ENCODE measurements around the gene UBE2H. TPM values are rescaled to one million over a fixed set of nuclear protein-coding genes. Genes with fewer than 3 reads are reported as not detected.
A peak's percentile ranks its signal among the peaks of the same experiment; 100 is the strongest.

Gene UBE2H
- total RNA-seq, 1 experiment from 2014 or later, result 75.1 TPM

GRCh38 chr7:129933627-129934026 is 19.1 kb downstream of the UBE2H start:
- Histone ChIP-seq H4K91ac (ENCODE audit: insufficient read length, low read depth, low read length) (no peak overlapping the region), H3K14ac (ENCODE audit: insufficient read depth, low read length) (no peak overlapping the region), H2BK12ac (ENCODE audit: insufficient read length, low read depth, low read length) (no peak overlapping the region), H3K79me1 (ENCODE audit: insufficient read depth, low read depth, low read length, poor library complexity, severe bottlenecking) (peaks cover 3% of the 10 kb centered on the region), H3K27ac (ENCODE audit: insufficient read length, low read depth, low read length) (no peak overlapping the region), H2BK15ac (ENCODE audit: low read depth, low read length) (no peak overlapping the region), H2BK20ac (ENCODE audit: low read depth, low read length, poor library complexity, severe bottlenecking) (no peak overlapping the region), H3K4me1 (ENCODE audit: insufficient read depth, low read length) (no peaks in the 10 kb centered on the region), H3K9ac (ENCODE audit: extremely low read depth, insufficient read length, low read length) (no peak overlapping the region), H3K9me3 (ENCODE audit: control insufficient read depth, low read depth, low read length) (no peaks in the 10 kb centered on the region), H3K27me3 (ENCODE audit: insufficient read depth, low read length) (no peaks in the 10 kb centered on the region), H3T11ph (ENCODE audit: low read length) (no peak overlapping the region), H3K56ac (ENCODE audit: insufficient read length, low read depth, low read length) (no peak overlapping the region), H3K23ac (ENCODE audit: insufficient read length, low read depth, low read length) (no peak overlapping the region), H3K79me2 (ENCODE audit: insufficient read depth, low read length) (no peaks in the 10 kb centered on the region; the same call in 1 of the 2 replicates), H3K4me2 (ENCODE audit: insufficient read depth, insufficient read length, low read length) (no peak overlapping the region), H2AFZ (ENCODE audit: low read length) (no peak overlapping the region), H2BK120ac (ENCODE audit: low read depth, low read length, poor library complexity, severe bottlenecking) (no peak overlapping the region), H3K23me2 (ENCODE audit: insufficient read length, low read depth, low read length, poor library complexity, severe bottlenecking) (no peaks in the 10 kb centered on the region), H2BK5ac (ENCODE audit: insufficient read length, low read length) (no peak overlapping the region), H4K20me1 (ENCODE audit: control insufficient read depth, insufficient read depth, insufficient read length) (no peaks in the 10 kb centered on the region), H4K5ac (ENCODE audit: insufficient read length, low read depth, low read length) (no peak overlapping the region), H4K8ac (replicated peaks; ENCODE audit: insufficient read length, low read depth, low read length) (no peak overlapping the region), H2AK5ac (ENCODE audit: insufficient read length, low read length) (no peak overlapping the region), H3K18ac (ENCODE audit: insufficient read length, low read depth, low read length) (no peak overlapping the region), H3K4ac (ENCODE audit: low read depth, low read length) (no peak overlapping the region)
- peak overlapping the region in 1 of 3 experiments; percentile 88; a peak in 3 of 7 replicates for H3K27ac Mint-ChIP-seq
- H3K4me1 Mint-ChIP-seq, result peaks cover 14 to 19% of the 10 kb centered on the region in 2 experiments
- H3K9me3 Mint-ChIP-seq, result no peaks in the 10 kb centered on the region
- H3K4me3 Mint-ChIP-seq, result no peak overlapping the region
- no peak for DNase-seq
- TF ChIP-seq CTCF (conservative IDR thresholded peaks at IDR 0.05), result no peak
- WGBS (ENCODE audit: extremely low coverage, insufficient read length, low lambda C conversion rate), result no CpG with 5 or more reads among the region's 3 CpGs
- H3K36me3 Mint-ChIP-seq (ENCODE audit: insufficient read depth in 1 of 3, low read depth in 3 of 3), result peaks cover 5 to 25% (median 18%) of the 10 kb centered on the region in 3 experiments; a peak in 6 of 7 replicates
- no peaks in the 10 kb centered on the region for H3K27me3 Mint-ChIP-seq (ENCODE audit: low read depth)
